OCI-LY3 (cell line): ENCODE results near the gene TEX19.
"Not testable (repeated sequence)": the region's sequence is repeated elsewhere in the genome, so short reads cannot be mapped to it uniquely, and the experiment has no call there.

ENCODE experiments used
- H2AFZ ChIP-seq: fragments of 200-600, 300-600 bp; shearing (Covaris generic); 2 replicates; pipeline ENCODE4 v1.6.0; 2014; ENCODE audit warnings: antibody characterized with exemption, low read depth, low read length
- H3K27ac ChIP-seq: fragments of 200-600, 300-600 bp; sonication (generic); 2 replicates; pipeline ENCODE4 v1.5.1; 2014; ENCODE audit warnings: mild to moderate bottlenecking, low read length, moderate library complexity, mixed read lengths
- H3K27me3 ChIP-seq: fragments of 200-600, 300-600 bp; sonication (generic); 2 replicates; pipeline ENCODE4 v1.6.1; 2014; ENCODE audit warnings: low read depth, low read length, mixed read lengths
- H3K36me3 ChIP-seq: fragments of 200-600, 300-600 bp; sonication (generic); replicated peaks from 2 replicates; pipeline ENCODE3; 2014; ENCODE audit warnings: low read depth, low read length, mixed read lengths
- H3K4me1 ChIP-seq: fragments of 300-600, 200-600 bp; sonication (generic); 2 replicates; pipeline ENCODE4 v1.6.1; 2014; ENCODE audit warnings: low read length, mixed read lengths
- H3K4me2 ChIP-seq: fragments of 200-600, 300-600 bp; sonication (generic); 2 replicates; pipeline ENCODE4 v1.6.1; 2014; ENCODE audit warnings: low read length, mixed read lengths
- H3K4me3 ChIP-seq: fragments of 300-600, 200-600 bp; sonication (generic); 2 replicates; pipeline ENCODE4 v1.5.1; 2014; ENCODE audit warnings: antibody characterized with exemption, mild to moderate bottlenecking, low read length, moderate library complexity
- H3K79me2 ChIP-seq: fragments of 300-600, 200-600 bp; shearing (Covaris generic); 2 replicates; pipeline ENCODE4 v1.6.1; 2014; ENCODE audit warnings: mild to moderate bottlenecking, low read length, mixed read lengths
- H3K9ac ChIP-seq: fragments of 300-600, 200-600 bp; shearing (Covaris generic); 2 replicates; pipeline ENCODE4 v1.6.0; 2014; ENCODE audit warnings: mild to moderate bottlenecking, low read length, moderate library complexity
- H3K9me3 ChIP-seq: fragments of 200-600, 300-600 bp; shearing (Covaris generic); 2 replicates; pipeline ENCODE4 v1.6.1; 2014; ENCODE audit warnings: low read length, mixed read lengths; ENCODE audit not compliant: insufficient read depth
- H4K20me1 ChIP-seq: fragments of 200-600, 300-600 bp; sonication (generic); 2 replicates; pipeline ENCODE4 v1.6.1; 2016; ENCODE audit warnings: low read length, mixed read lengths; ENCODE audit not compliant: insufficient read depth
- CTCF ChIP-seq: fragments of 200-600, 300-600 bp; sonication (generic); IDR thresholded peaks from 2 replicates; pipeline ENCODE4 v1.5.1; 2014; ENCODE audit warnings: antibody characterized with exemption, low read length, low read depth
- EZH2phosphoT487 ChIP-seq: fragments of 200-600 bp; shearing (Covaris generic); IDR thresholded peaks from 2 replicates; pipeline ENCODE4 v1.6.1; 2018; ENCODE audit warnings: antibody characterized with exemption, mixed run types, low read depth

TEX19 gene

GRCh38 chr17:82377924-82378740 lies 19.1 kb downstream of the TEX19 start:
- no peaks in the 10 kb centered on the region for H3K4me1 ChIP-seq
- no peaks in the 10 kb centered on the region for H4K20me1 ChIP-seq
- peaks cover 4% of the 10 kb centered on the region for H3K27me3 ChIP-seq
- no peak overlapping the region for H3K27ac ChIP-seq
- no peaks in the 10 kb centered on the region for H3K9me3 ChIP-seq
- no peak overlapping the region for H3K4me3 ChIP-seq
- H2AFZ ChIP-seq: no peak overlapping the region
- H3K9ac ChIP-seq: no peak overlapping the region
- no peaks in the 10 kb centered on the region for H3K36me3 ChIP-seq
- no peak overlapping the region for H3K4me2 ChIP-seq
- no peak for TF ChIP-seq CTCF
- TF ChIP-seq EZH2phosphoT487: no peak
- no peaks in the 10 kb centered on the region for H3K79me2 ChIP-seq

GRCh38 chr17:82378741-82379021 lies 19.6 kb downstream of the TEX19 start:
- no peak overlapping the region for H3K9ac ChIP-seq
- H3K4me1 ChIP-seq: no peaks in the 10 kb centered on the region
- peaks cover 4% of the 10 kb centered on the region for H3K27me3 ChIP-seq

DNA sequence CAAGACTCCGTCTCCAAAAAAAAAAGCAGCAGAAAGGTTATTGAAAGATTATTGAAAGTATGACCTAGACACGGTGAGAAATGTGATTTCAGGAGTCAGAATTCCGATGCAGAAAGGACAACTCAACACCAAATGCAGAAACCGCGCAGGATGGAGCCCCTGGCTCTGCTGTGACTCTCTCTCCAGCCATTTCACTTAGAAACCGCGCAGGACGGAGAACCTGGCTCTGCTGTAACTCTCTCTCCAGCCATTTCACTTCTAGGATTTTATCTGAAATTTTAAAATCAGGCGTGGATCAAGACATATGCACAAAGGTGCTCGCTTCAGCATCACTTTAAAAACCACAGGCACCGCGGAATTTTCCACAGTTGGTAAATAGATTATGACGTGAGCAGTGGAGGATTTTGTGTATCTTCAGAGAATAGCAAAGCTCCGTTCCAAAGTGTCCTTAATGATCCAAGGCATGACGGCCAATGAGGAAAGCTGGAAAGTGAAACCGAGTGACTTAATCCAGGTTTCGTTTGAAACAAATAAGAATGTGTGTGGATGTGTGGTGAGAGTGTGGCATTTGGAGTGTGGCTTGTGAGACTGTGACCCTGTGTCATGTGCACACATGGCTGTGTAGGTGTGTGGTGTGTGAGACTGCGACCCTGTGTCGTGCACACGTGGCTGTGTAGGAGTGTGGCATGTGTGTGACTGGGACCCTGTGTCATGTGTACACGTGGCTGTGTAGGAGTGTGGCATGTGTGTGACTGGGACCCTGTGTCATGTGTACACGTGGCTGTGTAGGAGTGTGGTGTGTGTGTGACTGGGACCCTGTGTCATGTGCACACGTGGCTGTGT lies 22.0 kb downstream of the TEX19 start:
- H3K36me3 ChIP-seq: no peaks in the 10 kb centered on the region
- H2AFZ ChIP-seq: no peak overlapping the region
- no peak for TF ChIP-seq EZH2phosphoT487
- no peak for TF ChIP-seq CTCF
- no peaks in the 10 kb centered on the region for H3K79me2 ChIP-seq
- H3K4me2 ChIP-seq: no peak overlapping the region
- no peaks in the 10 kb centered on the region for H3K4me1 ChIP-seq
- H4K20me1 ChIP-seq: no peaks in the 10 kb centered on the region
- H3K4me3 ChIP-seq: no peak overlapping the region
- H3K9me3 ChIP-seq: no peaks in the 10 kb centered on the region
- H3K9ac ChIP-seq: no peak overlapping the region
- no peak overlapping the region for H3K27ac ChIP-seq
- H3K27me3 ChIP-seq: peaks cover 4% of the 10 kb centered on the region

More at GRCh38 chr17:82378741-82379021, 19.6 kb downstream of the TEX19 start:
- H3K4me3 ChIP-seq: no peak overlapping the region
- H3K36me3 ChIP-seq: no peaks in the 10 kb centered on the region
- H3K4me2 ChIP-seq: no peak overlapping the region
- TF ChIP-seq CTCF (no peak), EZH2phosphoT487 (no peak)
- no peaks in the 10 kb centered on the region for H3K79me2 ChIP-seq
- no peak overlapping the region for H3K27ac ChIP-seq
- no peaks in the 10 kb centered on the region for H4K20me1 ChIP-seq
- H2AFZ ChIP-seq: no peak overlapping the region
- no peaks in the 10 kb centered on the region for H3K9me3 ChIP-seq

DNA sequence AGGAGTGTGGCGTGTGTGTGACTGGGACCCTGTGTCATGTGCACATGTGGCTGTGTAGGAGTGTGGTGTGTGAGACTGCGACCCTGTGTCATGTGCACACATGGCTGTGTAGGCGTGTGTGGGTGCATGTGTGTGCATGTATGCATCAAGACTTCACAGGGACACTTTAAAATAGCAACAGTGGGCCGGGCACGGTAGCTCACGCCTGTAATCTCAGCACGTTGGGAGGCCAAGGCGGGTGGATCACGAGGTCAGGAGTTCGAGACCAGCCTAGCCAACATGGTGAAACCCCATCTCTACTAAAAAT lies 22.6 kb downstream of the TEX19 start:
- not testable (repeated sequence) for H3K4me1 ChIP-seq, H3K79me2 ChIP-seq, H3K4me2 ChIP-seq, H3K27ac ChIP-seq, H3K9me3 ChIP-seq, H3K4me3 ChIP-seq, H3K27me3 ChIP-seq, H4K20me1 ChIP-seq, H3K9ac ChIP-seq, H2AFZ ChIP-seq, H3K36me3 ChIP-seq

- H3K79me2 ChIP-seq, H3K4me3 ChIP-seq, H3K9ac ChIP-seq, H2AFZ ChIP-seq, H3K4me1 ChIP-seq, H3K27me3 ChIP-seq, H3K9me3 ChIP-seq, H3K4me2 ChIP-seq, H3K36me3 ChIP-seq, H3K27ac ChIP-seq, H4K20me1 ChIP-seq: not testable (repeated sequence)
Measured at GRCh38 chr17:82382220-82382932, 23.3 kb downstream of the TEX19 start.
